ENCODE results near the gene P3H3. TPM values are rescaled to one million over a fixed set of nuclear protein-coding genes. Genes with fewer than 3 reads are reported as not detected.

P3H3 gene
- total RNA-seq, 1 experiment from 2014 or later = 2.2 TPM

DNA sequence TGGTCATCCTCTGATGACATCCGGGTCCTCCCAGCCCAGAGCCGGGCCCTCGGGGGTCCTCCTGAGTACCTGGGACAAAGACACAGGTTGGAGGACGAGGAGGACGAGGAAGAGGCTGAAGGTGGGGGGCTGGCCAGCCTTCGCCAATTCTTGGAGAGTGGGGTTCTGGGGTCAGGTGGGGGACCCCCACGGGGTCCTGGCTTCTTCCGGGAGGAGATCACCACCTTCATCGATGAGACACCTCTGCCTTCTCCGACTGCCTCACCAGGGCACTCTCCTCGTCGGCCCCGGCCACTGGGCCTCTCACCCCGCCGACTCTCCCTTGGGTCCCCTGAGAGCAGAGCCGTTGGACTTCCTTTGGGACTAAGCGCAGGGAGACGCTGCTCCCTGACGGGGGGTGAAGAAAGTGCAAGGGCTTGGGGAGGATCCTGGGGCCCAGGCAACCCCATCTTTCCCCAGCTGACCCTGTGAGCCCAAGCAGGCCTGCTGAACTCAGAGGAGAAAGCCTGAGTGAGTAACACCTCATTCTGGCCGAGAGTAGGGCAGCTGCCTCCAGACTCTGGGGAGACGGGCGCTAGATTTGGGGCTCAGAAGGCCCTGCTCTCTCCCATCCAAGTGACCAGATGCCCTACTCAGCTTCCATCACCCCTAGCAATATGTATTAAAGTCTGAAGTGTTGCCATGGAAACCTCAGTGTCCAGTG lies 1.3 kb upstream of the P3H3 start:
- no peak for DNase-seq (ENCODE audit: low spot score)

DNA sequence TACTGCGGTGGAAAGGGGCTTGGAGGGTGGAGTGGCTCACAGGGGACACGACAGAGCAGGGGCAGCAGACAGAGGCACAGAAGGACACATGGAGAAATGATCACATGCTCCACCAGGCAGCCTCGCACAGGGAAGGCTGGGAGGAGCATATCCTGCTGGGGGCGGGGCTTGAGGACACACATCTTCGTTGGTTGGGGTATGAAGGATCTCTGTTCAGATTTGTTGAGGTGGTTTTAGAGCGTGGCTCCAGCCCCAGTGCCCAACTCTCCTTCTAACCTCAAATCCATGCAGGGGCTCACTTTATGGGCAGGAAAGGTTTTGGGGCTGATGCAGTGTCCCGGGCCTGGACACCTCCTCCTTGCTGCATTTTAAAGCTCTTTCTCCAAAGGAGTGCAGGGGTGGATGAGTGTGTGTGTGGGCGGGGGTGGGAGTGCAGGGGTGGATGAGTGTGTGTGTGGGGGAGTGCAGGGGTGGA lies 733 bp upstream of the P3H3 start:
- peak; percentile 60 for DNase-seq (ENCODE audit: low spot score)

DNA sequence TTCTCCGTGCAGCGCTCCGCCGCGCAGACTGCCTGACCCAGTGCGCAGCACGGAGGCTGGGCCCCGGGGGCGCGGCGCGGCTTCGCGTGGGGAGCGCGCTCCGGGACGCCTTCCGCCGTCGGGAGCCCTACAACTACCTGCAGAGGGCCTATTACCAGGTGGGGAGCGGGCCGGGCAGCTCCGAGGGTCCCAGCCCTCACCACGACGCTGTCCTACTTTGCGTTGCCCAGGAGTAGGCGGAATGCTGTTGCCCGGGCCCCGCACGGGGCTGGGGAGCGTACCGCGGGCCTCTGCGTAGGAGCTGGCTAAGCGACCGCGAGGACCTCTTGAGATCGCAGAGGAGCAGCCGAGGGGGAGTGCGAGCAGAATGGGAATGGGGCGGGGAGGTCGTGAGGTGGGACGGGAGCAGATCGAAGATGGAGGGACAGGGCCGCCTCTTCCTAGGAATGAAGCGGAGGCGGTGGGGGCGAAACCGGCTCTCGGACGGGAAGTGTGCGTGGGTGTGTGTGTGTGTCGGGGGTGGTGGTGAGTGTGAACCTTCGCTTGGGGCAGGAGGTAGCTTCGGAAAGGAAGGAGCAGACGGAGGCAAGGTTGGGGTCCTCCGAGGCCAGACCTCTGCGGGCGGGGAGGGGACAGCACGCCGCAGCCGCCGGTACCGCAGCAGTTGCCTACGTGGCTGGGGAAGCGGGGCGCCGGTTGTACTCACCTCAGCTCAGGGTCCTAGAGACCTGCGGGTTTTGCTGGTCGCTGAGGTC lies 751 bp downstream of the P3H3 start:
- DNase-seq (ENCODE audit: low spot score) = peak; percentile 35

DNA sequence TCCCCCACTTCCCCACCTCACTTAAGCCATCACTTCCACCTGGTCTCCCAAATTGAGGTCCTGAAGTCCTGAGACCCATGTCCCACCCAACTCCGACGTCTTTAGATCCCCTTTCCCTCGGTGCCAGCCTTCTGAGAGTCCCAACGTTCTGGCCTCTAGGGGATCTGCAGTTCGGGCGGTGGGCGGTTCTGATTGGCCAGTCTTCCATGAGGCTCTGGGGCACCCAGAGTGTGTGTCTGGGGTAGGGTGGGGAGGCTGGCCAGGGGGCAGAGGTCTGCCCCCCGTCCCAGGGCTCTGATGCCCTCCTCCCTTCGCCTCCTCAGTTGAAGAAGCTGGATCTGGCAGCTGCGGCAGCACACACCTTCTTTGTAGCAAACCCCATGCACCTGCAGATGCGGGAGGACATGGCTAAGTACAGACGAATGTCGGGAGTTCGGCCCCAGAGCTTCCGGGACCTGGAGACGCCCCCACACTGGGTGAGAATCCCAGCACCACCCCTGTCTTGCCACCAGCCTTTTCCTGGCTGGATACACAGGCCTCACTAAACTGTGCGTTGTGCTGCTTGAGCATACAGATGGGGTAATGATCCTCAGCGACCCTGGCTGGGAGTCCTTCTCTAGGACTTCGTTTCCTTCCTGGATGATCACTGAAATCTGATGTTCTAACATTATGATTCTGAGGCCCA lies 1.5 kb downstream of the P3H3 start:
- no peak for DNase-seq (ENCODE audit: low spot score)

DNA sequence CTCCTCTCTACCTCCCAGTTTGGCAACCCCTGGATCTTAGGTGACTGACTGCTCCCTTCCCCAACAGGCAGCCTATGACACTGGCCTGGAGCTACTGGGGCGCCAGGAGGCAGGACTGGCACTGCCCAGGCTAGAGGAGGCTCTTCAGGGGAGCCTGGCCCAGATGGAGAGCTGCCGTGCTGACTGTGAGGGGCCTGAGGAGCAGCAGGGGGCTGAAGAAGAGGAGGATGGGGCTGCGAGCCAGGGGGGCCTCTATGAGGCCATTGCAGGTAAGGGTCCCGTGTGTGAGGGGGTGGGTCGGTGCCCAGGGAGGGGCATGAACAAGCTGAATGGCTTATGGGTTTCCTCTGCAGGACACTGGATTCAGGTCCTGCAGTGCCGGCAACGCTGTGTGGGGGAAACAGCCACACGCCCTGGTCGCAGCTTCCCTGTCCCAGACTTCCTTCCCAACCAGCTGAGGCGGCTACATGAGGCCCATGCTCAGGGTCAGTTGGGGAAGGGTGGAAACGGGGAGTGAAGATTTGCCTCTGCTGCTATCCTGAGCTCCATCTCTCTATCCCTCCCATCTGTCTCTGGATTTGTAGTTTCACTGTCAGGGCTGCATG lies 2.2 kb downstream of the P3H3 start:
- DNase-seq (ENCODE audit: low spot score) = no peak

DNA sequence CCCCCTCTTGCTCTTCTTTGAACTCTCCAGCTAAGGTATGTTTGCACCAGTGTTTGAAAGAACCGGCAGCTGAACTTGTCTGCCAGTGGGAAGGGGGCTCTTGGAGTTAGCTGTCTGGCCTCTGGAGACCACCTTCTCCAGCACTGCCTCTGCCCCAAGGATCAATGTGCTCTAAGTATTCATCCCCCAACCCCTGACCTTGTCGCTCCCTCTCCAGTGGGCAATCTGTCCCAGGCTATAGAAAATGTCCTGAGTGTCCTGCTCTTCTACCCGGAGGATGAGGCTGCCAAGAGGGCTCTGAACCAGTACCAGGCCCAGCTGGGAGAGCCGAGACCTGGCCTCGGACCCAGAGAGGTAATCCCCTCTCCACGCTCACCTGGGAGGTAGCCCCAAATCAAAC lies 2.8 kb downstream of the P3H3 start:
- DNase-seq (ENCODE audit: low spot score) = no peak

DNA sequence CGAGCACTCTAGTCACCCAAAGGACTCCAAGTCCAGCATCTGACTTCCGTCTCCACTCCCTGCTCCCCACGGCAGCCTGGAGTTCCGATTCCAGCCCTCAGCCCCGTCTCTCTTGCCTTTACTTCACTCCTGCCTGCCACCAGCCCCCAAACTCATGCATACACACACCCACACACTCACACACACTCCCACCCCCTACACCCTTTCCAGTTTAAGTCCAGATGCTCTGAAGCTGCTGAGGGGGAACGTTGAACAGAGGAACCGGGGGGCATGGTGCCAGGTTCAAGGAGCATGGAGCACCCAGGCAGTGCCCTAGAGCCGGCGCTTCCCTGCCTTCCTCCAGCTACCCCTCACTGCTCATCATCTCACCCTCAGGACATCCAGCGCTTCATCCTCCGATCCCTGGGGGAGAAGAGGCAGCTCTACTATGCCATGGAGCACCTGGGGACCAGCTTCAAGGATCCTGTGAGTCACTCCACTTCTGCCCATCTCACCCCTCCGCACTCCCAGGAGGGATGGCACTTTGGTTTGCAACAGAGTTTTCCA lies 3.3 kb downstream of the P3H3 start:
- no peak for DNase-seq (ENCODE audit: low spot score)

DNA sequence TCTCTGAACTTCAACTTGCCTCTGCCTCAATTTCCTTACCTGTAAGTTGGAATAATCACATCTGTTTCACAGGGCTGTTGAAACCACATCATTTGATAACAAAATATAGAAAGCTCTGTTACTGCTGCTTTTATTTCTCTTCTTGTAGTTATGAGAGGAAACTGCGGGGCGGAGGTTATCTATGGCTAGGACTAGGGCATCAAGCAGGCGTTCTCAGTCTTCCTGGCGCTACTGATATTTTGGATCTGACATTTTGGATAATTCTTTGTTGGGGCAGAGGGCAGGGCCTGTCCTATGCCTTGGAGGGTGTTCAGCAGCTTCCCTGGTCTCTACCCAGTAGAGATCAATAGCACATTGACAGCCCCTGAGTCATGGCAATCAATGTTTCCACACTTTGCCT lies 3.9 kb downstream of the P3H3 start:
- no peak for DNase-seq (ENCODE audit: low spot score)

DNA sequence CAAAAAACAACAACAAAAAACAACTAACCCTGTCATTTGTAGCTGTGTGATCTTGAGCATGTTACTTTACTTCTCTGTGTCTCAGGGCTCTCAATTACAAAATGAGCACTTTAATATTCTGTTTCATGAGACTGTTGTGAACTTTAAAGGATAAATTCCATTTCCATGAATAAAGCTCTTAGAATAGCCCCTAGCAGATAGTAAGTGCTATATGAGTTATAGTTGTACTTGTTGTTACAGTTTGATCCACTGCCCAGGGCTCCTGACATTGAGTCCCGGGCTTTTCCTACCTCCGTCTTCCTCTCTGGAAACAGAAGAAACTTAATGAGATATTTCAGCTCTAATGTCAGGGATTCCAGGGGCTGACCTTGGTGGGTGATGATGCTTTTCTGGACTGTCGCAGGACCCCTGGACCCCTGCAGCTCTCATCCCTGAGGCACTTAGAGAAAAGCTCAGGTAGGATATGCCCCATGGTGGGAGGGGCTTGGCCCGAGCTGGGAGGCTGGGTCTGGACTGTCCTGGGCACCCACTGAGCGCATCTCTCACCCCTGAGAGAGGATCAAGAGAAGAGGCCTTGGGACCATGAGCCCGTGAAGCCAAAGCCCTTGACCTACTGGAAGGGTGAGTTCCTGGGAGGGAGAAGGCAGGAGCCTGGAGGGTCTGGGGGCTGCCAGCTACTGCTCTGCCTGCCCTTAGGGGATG lies 5.1 kb downstream of the P3H3 start:
- no peak for DNase-seq (ENCODE audit: low spot score)

DNA sequence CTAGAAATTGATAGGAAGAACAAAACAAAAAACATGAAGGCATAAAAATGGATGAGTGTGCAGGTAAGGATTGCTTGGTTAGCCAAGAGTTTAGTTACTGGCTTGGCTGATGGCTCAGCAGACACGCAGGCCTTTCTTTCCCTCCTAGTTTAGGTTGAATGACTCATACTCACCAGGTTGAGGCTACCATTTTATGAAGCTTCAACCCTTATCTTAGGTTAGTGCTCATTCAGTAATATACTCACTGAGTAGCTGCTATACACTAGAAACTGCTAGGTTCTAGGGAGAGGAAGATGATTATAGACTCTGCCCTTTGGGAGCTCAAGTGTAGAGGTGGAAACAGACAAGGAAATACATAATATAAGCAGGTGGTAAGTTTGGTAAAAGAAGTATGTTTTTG lies 6.0 kb downstream of the P3H3 start:
- DNase-seq (ENCODE audit: low spot score) = no peak

DNA sequence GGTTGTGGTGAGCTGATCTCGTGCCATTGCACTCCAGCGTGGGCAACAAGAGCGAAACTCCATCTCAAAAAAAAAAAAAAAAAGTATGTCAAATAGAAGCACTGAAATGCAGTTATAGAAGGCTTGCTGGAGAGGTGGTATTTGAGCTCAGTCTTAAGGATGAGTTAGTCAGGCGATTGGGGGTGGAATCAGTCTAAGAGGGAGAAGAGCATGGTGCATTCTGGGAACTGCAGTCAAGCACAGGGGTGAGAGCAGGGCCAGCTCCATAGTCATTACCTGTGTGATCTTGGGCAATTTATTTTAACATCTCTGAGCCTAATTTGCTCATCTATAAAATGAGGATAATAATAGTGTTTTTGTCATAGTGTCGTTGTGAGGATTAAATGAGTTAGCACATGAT lies 6.7 kb downstream of the P3H3 start:
- no peak for DNase-seq (ENCODE audit: low spot score)

DNA sequence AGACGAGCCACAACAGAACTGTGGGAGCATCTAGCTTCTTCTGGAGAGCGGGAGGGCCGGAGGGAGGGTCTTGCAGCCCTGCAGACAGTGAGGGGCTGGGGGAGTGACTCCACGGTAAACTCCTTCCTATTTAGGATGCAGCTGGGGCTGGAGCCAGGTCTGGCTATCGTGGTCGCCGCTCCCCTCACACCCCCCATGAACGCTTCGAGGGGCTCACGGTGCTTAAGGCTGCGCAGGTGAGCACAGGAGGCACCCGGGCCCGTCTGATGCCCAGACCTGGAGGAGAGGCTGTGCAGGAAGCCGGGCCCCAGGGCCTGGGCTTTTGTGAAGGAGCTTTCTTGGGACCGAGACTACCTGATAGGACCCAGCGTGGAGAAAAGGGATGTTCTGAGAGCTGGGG lies 8.6 kb downstream of the P3H3 start:
- DNase-seq (ENCODE audit: low spot score) = no peak

DNA sequence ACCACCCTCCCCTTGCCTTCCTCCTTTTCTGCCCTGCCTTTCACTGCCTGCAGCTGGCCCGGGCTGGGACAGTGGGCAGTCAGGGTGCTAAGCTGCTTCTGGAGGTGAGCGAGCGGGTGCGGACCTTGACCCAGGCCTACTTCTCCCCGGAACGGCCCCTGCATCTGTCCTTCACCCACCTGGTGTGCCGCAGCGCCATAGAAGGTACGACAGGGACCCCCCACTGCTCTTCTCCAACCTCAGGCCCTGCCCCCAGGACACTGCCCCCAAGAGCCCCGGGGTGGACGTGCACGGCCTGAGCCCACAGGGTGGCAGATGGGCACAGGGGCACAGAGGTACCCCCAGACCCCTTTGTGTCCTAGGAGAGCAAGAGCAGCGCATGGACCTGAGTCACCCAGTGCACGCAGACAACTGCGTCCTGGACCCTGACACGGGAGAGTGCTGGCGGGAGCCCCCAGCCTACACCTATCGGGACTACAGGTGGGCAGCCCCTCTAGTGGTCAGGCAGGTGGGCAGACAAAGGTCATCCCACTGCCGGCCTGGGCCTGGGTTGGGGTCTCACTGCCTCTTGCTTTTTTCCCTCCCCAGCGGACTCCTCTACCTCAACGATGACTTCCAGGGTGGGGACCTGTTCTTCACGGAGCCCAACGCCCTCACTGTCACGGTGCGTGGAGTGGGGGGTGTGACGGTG lies 9.3 kb downstream of the P3H3 start:
- DNase-seq (ENCODE audit: low spot score) = no peak

DNA sequence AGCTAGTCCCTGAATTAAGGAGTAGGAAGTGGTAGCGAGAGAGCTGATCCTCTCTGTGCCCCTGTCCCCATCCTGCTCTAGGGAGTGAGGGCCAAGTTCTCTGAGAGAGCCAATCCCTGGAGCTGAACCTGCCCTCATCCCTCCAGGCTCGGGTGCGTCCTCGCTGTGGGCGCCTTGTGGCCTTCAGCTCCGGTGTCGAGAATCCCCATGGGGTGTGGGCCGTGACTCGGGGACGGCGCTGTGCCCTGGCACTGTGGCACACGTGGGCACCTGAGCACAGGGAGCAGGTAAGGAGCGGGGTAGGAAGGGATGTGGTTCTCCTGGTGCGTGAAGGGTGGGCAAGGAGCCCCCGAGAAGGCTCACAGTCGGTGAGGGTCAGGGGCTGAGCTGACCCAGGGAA lies 10.6 kb downstream of the P3H3 start:
- DNase-seq (ENCODE audit: low spot score) = no peak

DNA sequence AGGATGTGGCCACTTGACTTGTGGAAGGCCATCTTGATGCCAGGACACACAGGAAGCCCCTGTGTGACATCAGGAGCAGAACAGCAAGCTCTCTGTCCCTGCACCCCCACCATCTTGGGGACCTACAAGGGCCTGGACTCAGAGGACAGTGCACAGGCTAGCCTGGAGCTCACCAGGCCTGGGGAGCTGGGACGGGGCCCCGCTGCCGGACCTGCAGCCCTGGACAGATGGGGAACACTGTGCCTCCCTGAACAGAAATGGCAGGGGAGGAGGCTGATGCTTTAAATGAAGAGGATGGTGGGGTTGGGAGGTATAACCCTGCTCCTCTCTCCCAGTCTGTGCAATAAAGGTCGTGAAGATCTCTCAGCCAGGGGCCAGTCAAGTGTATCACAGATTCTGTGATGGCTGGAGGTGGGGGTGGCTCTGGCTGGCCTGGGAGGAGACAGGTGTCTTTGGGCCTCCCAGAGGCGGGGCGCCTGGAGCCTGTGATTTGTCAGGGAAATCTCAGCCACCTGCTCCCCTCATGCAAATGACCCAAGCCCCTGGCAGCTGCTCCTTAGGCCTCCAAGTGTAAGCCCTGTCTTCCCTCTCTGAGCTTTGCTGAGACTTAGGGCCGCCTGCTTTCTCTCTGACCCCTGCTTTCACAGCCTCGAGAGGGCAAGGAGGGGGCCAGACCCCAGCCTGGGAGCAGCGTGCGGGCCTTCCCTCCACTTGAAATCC lies 11.4 kb downstream of the P3H3 start:
- no peak for DNase-seq (ENCODE audit: low spot score)

DNA sequence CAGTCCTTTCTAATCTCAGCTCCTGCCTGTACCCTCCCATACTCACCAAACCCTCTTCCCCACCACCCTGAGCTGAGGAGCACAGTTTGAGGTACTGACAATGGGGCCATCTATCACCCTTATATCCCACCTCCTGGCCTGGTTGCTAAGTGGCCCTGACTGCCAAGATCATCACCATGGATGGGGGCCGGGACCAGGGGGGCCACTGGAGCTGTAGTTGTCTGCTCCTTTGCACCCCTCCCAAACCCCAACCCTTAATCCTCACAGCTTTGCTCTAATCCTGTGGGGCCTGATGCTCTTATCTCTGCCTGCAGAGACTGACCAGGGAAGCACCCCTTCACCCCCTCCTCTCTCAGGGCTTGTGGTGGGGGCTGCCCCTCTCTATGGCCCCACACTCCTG lies 12.1 kb downstream of the P3H3 start:
- no peak for DNase-seq (ENCODE audit: low spot score)

DNA sequence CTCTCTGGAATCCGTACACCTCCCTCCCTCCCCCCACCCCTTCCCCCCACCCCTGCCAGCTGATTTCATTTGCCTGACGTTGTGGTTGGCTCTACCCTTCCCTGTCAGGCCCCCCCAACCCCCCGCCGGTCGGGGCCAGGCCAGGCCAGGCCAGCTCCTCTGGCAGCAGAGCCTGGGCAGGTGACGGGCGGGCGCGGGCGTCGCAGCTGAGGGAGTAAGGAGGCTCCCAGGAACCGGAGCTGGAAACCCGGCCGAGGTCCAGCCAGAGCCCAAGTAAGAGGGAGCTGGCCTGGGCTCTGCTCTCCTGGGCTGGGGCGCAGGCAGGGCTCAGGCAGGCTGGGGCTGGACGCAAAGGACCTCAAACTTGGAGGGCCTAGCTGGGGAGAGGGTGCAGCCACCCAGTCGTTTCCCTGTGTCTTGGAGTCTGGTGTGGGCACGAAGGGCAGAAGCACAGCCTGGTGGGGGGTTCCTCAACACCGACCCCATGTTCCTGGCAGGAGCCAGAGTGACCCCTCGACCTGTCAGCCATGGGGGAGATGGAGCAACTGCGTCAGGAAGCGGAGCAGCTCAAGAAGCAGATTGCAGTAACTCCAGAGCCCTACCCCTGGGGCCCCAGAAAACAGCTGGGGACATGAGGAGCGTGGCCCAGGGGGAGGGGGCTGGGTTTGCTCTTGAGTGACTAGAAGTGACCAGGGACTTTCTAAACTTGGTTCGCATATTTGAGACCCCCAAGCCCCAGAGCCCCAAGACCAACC lies 12.7 kb downstream of the P3H3 start, which contains the start of gene GNB3:
GNB3 (plus strand) TSS at position 165 of the 755 bp plus-strand sequence; CDS start at position 528, 363 bp downstream.
- DNase-seq (ENCODE audit: low spot score) = no peak

DNA sequence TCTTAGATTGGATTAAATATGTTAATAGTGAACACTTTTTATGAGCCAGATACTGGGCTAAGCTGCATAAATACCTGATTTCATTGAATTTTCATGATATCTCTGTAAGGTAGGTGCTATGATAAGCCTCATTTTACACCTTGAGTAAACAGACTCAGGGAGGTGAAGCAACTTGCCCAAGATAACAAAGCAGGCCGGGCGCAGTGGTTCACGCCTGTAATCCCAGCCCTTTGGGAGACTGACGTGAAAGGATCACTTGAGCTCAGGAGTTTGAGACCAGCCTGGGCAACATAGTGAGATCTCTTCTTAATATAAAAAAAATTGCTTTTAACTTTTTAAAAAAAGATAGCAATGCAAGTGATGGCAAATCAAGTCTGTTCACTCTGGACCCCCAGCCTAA lies 13.9 kb downstream of the P3H3 start:
- no peak for DNase-seq (ENCODE audit: low spot score)
